HEK293 (cell line): ENCODE measurements around the gene DPP6.

ENCODE experiments used
- HOXD13 ChIP-seq: sonication (generic); formaldehyde crosslinking; IDR thresholded peaks from 2 replicates; pipeline ENCODE4 v1.8.0; 2022; ENCODE audit warnings: missing genetic modification reagents, borderline replicate concordance
- KLF1 ChIP-seq: fragments of 450-650 bp; formaldehyde crosslinking; IDR thresholded peaks from 2 replicates; pipeline ENCODE4 v1.5.1; 2016; ENCODE audit warnings: missing biosample characterization, missing genetic modification characterization
- KLF9 ChIP-seq: fragments of 450-650 bp; formaldehyde crosslinking; IDR thresholded peaks from 2 replicates; pipeline ENCODE4 v1.5.1; 2016; ENCODE audit warnings: missing biosample characterization, missing genetic modification characterization, low read depth
- OVOL3 ChIP-seq: fragments of 450-650 bp; formaldehyde crosslinking; IDR thresholded peaks from 2 replicates; pipeline ENCODE4 v1.5.1; 2016; ENCODE audit warnings: missing biosample characterization, missing genetic modification characterization
- TSHZ1 ChIP-seq: fragments of 450-650 bp; formaldehyde crosslinking; IDR thresholded peaks from 2 replicates; pipeline ENCODE4 v1.5.1; 2016; ENCODE audit warnings: missing biosample characterization, missing genetic modification characterization, borderline replicate concordance
- YY2 ChIP-seq: fragments of 450-650 bp; formaldehyde crosslinking; IDR thresholded peaks from 2 replicates; pipeline ENCODE4 v1.5.1; 2016; ENCODE audit warnings: missing biosample characterization, missing genetic modification characterization
- ZBTB11 ChIP-seq: fragments of 450-650 bp; formaldehyde crosslinking; conservative IDR thresholded peaks from 2 replicates; pipeline ENCODE4 v1.5.1; 2016; ENCODE audit warnings: low read depth, missing biosample characterization, missing genetic modification characterization
- ZBTB20 ChIP-seq: fragments of 450-650 bp; formaldehyde crosslinking; IDR thresholded peaks from 2 replicates; pipeline ENCODE4 v1.5.1; 2016; ENCODE audit warnings: missing biosample characterization, missing genetic modification characterization
- ZBTB21 ChIP-seq: fragments of 450-650 bp; formaldehyde crosslinking; IDR thresholded peaks from 2 replicates; pipeline ENCODE4 v1.5.1; 2017; ENCODE audit warnings: missing biosample characterization, missing genetic modification characterization
- ZFP37 ChIP-seq: fragments of 450-650 bp; formaldehyde crosslinking; IDR thresholded peaks from 2 replicates; pipeline ENCODE4 v1.5.1; 2016; ENCODE audit warnings: missing biosample characterization, missing genetic modification characterization
- ZNF138 ChIP-seq: fragments of 450-650 bp; formaldehyde crosslinking; IDR thresholded peaks from 2 replicates; pipeline ENCODE4 v1.5.1; 2016; ENCODE audit warnings: missing biosample characterization, missing genetic modification characterization, borderline replicate concordance
- ZNF140 ChIP-seq: fragments of 450-650 bp; formaldehyde crosslinking; IDR thresholded peaks from 2 replicates; pipeline ENCODE4 v1.5.1; 2016; ENCODE audit warnings: missing biosample characterization, missing genetic modification characterization
- ZNF155 ChIP-seq: fragments of 450-650 bp; formaldehyde crosslinking; IDR thresholded peaks from 2 replicates; pipeline ENCODE4 v1.5.1; 2016; ENCODE audit warnings: missing biosample characterization, missing genetic modification characterization
- ZNF221 ChIP-seq: fragments of 450-650 bp; formaldehyde crosslinking; IDR thresholded peaks from 2 replicates; pipeline ENCODE4 v1.5.1; 2017; ENCODE audit warnings: missing biosample characterization, missing genetic modification characterization, borderline replicate concordance
- ZNF266 ChIP-seq: fragments of 450-650 bp; formaldehyde crosslinking; IDR thresholded peaks from 2 replicates; pipeline ENCODE4 v1.5.1; 2016; ENCODE audit warnings: missing biosample characterization, missing genetic modification characterization, low read depth
- ZNF274 ChIP-seq, 2 experiments: fragments of 200-500 bp in 1 of 2; fragments of 450-650 bp in 1 of 2; sonication (Bioruptor generic) in 1 of 2; formaldehyde crosslinking in 1 of 2; IDR thresholded peaks; 2 replicates each; pipeline versions ENCODE4 v1.5.1 to v1.6.1; 2014 to 2016; ENCODE audit warnings: borderline replicate concordance in 1 of 2, inconsistent platforms in 1 of 2, low read length in 1 of 2, missing biosample characterization in 1 of 2, missing genetic modification characterization in 1 of 2
- ZNF280D ChIP-seq: fragments of 450-650 bp; formaldehyde crosslinking; IDR thresholded peaks from 2 replicates; pipeline ENCODE4 v1.5.1; 2016; ENCODE audit warnings: missing biosample characterization, missing genetic modification characterization
- ZNF48 ChIP-seq: fragments of 450-650 bp; formaldehyde crosslinking; IDR thresholded peaks from 2 replicates; pipeline ENCODE4 v1.5.1; 2016; ENCODE audit warnings: missing biosample characterization, missing genetic modification characterization
- ZNF600 ChIP-seq: fragments of 450-650 bp; formaldehyde crosslinking; IDR thresholded peaks from 2 replicates; pipeline ENCODE4 v1.5.1; 2016; ENCODE audit warnings: missing biosample characterization, missing genetic modification characterization
- ZNF623 ChIP-seq: fragments of 450-650 bp; formaldehyde crosslinking; IDR thresholded peaks from 2 replicates; pipeline ENCODE4 v1.5.1; 2016; ENCODE audit warnings: missing biosample characterization, missing genetic modification characterization
- ZNF626 ChIP-seq: fragments of 450-650 bp; sonication (Bioruptor Pico); formaldehyde crosslinking; IDR thresholded peaks from 2 replicates; pipeline ENCODE4 v1.5.1; 2018; ENCODE audit warnings: missing biosample characterization, missing genetic modification characterization, inconsistent platforms
- ZNF837 ChIP-seq: fragments of 450-650 bp; formaldehyde crosslinking; IDR thresholded peaks from 2 replicates; pipeline ENCODE4 v1.5.1; 2016; ENCODE audit warnings: missing biosample characterization, missing genetic modification characterization
- TF ChIP-seq, protein P1 (sequence below): fragments of 450-650 bp; formaldehyde crosslinking; IDR thresholded peaks from 2 replicates; pipeline ENCODE4 v1.5.1; 2016; ENCODE audit warnings: missing biosample characterization, missing genetic modification characterization
- TF ChIP-seq, protein P2 (sequence below): IDR thresholded peaks from 2 replicates; pipeline ENCODE4 v1.6.1; 2011; ENCODE audit warnings: mild to moderate bottlenecking, low read depth, low read length, borderline replicate concordance
- TF ChIP-seq, protein P3 (sequence below): fragments of 450-650 bp; formaldehyde crosslinking; IDR thresholded peaks from 2 replicates; pipeline ENCODE4 v1.5.1; 2016; ENCODE audit warnings: missing biosample characterization, missing genetic modification characterization, low read depth

DPP6 gene

GRCh38 chr7:154929006-154929726, 877.0 kb downstream of the DPP6 start (continued):
- no peak for TF ChIP-seq OVOL3 (tag by site-specific recombination)
- TF ChIP-seq TSHZ1 (tag by site-specific recombination): no peak
- TF ChIP-seq ZNF626 (tag by site-specific recombination): no peak
- TF ChIP-seq, protein P1, sequence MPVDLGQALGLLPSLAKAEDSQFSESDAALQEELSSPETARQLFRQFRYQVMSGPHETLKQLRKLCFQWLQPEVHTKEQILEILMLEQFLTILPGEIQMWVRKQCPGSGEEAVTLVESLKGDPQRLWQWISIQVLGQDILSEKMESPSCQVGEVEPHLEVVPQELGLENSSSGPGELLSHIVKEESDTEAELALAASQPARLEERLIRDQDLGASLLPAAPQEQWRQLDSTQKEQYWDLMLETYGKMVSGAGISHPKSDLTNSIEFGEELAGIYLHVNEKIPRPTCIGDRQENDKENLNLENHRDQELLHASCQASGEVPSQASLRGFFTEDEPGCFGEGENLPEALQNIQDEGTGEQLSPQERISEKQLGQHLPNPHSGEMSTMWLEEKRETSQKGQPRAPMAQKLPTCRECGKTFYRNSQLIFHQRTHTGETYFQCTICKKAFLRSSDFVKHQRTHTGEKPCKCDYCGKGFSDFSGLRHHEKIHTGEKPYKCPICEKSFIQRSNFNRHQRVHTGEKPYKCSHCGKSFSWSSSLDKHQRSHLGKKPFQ (tag by site-specific recombination): no peak
- no peak for TF ChIP-seq ZNF274 (IDR thresholded peaks at IDR 0.05; ENCODE audit: low read length)
- no peak for TF ChIP-seq ZNF274 (tag by site-specific recombination; IDR thresholded peaks at IDR 0.05; ENCODE audit: borderline replicate concordance)
- no peak for TF ChIP-seq ZBTB21 (tag by site-specific recombination)
- TF ChIP-seq, protein P2, sequence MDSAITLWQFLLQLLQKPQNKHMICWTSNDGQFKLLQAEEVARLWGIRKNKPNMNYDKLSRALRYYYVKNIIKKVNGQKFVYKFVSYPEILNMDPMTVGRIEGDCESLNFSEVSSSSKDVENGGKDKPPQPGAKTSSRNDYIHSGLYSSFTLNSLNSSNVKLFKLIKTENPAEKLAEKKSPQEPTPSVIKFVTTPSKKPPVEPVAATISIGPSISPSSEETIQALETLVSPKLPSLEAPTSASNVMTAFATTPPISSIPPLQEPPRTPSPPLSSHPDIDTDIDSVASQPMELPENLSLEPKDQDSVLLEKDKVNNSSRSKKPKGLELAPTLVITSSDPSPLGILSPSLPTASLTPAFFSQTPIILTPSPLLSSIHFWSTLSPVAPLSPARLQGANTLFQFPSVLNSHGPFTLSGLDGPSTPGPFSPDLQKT: no peak
- TF ChIP-seq ZFP37 (tag by site-specific recombination): peak; percentile 56; the same call in 1 of the 2 replicates
- no peak for TF ChIP-seq ZNF221
- no peak for TF ChIP-seq YY2 (tag by site-specific recombination)
- TF ChIP-seq ZNF837 (tag by site-specific recombination): no peak
- peak; percentile 70 for TF ChIP-seq KLF9
- no peak for TF ChIP-seq ZNF280D (tag by site-specific recombination)
- TF ChIP-seq ZNF140 (tag by site-specific recombination): no peak
- no peak for TF ChIP-seq ZNF266 (tag by site-specific recombination)
- no peak for TF ChIP-seq ZNF155 (tag by site-specific recombination)
- no peak for TF ChIP-seq ZNF138 (tag by site-specific recombination)
- TF ChIP-seq, protein P3, sequence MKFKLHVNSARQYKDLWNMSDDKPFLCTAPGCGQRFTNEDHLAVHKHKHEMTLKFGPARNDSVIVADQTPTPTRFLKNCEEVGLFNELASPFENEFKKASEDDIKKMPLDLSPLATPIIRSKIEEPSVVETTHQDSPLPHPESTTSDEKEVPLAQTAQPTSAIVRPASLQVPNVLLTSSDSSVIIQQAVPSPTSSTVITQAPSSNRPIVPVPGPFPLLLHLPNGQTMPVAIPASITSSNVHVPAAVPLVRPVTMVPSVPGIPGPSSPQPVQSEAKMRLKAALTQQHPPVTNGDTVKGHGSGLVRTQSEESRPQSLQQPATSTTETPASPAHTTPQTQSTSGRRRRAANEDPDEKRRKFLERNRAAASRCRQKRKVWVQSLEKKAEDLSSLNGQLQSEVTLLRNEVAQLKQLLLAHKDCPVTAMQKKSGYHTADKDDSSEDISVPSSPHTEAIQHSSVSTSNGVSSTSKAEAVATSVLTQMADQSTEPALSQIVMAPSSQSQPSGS (tag by site-specific recombination): no peak
- TF ChIP-seq KLF1 (tag by site-specific recombination): peak; percentile 77
- no peak for TF ChIP-seq ZBTB11 (tag by site-specific recombination)
- no peak for TF ChIP-seq ZNF623 (tag by site-specific recombination)
- TF ChIP-seq ZBTB20 (tag by site-specific recombination): no peak
- no peak for TF ChIP-seq HOXD13 (CRISPR knock-in tag)
- no peak; the same call in 1 of the 2 replicates for TF ChIP-seq ZNF600
- no peak for TF ChIP-seq ZNF48 (tag by site-specific recombination)
